GM18870 (cell line): ENCODE results near the gene ATXN7.

Experiments
- ATAC-seq: cut with Tn5 transposase; IDR thresholded peaks from one replicate; pipeline ENCODE4 v1.9.1; 2021; ENCODE audit warnings: moderate library complexity; ENCODE audit not compliant: unreplicated experiment

Gene ATXN7

DNA sequence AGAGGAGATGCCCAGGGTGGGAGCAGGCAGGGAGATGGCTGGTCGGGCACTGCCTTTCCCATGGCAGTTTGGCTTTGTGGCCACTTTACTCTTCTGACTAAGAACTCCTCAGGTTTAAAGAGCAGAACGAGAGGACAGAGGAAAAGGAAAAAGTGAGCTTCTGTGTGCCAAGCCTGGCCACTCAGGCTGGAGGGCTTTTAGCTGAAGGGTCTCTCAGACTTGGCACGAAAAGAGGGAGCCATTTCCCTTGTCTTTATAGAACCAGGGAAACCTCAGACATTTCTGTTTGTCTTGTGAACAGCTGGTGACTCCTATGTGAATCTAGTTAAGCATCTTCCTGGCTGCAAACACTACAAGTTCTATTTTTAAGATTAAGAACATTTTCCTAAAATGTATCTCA, 182.9 kb downstream of the ATXN7 start:
- no peak for ATAC-seq

DNA sequence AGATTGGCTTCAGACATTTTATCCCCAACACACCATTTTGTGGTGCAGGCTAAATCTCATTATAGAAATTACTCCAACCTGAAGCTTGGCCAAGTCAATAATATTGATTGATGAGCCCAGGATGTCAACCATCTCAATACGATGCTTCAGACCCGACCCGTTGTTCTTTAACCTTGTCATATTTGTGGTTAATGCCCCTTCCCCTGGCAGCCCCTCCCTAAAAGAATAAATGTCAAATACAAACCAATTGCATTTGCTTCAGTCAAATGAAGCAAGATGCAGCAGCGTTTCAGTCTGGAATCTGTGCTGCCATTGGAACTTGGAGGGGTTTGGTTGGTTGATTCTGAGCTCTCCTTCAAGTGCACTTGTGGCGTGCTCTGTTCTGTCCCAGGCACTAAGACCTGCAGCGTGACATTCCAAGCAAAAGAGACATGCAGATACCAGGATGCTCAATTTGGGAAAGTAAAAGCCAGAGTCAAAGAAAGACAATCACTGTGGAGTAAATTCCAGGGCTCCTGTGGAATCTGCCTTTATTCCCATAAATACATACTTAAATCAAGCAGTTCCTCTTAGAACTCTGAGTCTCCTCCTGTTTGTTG, 183.4 kb downstream of the ATXN7 start:
- no peak for ATAC-seq

DNA sequence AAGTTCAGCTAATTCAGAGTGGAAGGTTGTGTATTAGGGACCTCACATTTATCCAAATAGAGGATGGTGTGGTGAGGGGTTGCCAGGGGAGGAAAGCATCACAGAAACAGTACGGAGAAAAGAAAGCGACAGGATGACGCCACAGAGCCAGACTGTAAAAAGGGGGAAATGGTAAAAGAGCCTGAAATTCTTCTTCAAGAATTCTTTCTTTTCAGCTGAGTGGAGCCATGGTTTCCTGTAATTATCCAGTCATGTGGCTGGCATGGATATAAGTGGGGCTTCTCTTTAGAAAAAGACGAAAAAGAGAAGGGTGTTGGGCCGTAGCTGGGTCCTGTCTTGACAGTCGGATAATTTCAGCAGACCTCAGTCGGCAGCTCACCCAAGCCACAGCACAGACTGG, 184.1 kb downstream of the ATXN7 start:
- ATAC-seq: no peak

DNA sequence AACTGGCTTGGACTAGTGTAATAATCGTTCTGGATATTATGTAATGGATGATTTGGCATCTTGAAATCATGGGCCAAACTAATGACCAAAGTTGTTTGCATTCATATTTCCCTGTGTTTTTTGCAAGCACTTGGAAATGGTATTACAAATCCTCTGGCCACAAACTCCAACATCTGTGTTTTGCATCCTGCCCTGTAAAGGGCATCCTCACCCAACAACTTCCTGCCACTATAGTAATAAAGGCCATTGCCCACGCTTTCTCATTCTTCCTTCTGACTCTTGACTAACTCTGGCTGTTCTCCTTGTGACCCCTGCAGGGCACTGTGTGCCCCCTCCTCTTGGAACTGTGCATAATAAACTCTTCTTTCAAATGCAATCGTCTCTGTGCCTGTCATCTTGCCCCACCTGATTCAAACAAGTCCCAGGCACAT, 185.0 kb downstream of the ATXN7 start:
- no peak for ATAC-seq

DNA sequence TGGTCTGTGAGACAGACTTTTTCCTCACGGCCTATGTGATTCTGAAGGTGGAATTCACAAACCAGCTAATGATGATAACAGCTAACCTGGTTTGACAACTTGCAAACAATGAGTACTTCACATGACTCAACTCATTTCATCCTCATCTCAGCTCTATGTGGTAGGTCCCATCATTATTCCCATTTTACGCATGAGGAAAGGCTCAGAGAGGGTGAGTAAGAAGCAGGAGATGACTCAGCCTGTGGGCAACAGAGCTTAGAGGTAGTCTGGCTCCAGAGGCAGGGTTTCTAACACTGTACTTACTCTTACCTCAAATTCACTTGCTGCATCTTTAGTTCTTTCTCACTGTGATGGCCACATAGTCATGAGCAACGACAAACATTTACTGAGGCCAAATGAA, 185.5 kb downstream of the ATXN7 start:
- no peak for ATAC-seq

DNA sequence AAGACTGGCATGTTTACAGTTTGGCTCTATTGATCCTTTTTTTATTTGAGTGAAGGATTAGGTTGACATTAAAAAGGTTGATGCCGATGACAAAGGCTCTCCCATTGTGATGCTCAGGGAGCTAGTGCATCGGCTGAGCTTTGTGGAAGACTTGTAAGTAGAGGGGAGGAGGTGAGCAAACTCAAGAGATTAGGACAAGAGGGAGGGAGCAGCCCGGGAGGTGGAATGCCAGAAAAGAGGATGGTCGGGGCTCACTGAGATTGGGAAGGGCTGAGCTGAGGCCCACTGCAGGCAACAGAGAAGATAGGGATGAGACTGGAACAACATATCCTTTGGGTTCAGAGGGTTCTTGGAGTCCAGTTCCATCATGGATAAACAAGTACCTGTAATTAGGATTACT, 186.2 kb downstream of the ATXN7 start:
- ATAC-seq: no peak
